ENCODE measurements around the gene POP4. TPM values are rescaled to one million over a fixed set of nuclear protein-coding genes. Genes with fewer than 3 reads are reported as not detected.
"Not testable (repeated sequence)": the region's sequence is repeated elsewhere in the genome, so short reads cannot be mapped to it uniquely, and the experiment has no call there.

POP4 gene
- total and polyA plus RNA-seq, 10 of the 15 experiments (the other 5 are each of a cell fraction or from before 2014, with no cell fraction given) = 52.1 to 231 (median 118) TPM

GRCh38 chr19:29605653-29606419 lies at the start of gene POP4 (continued):
- TF ChIP-seq E2F4 (IDR thresholded peaks at IDR 0.05; ENCODE audit: low read depth, low read length) (0 out of 2 replicates have a peak, but pooled peaks have one; percentile 32), ZNF24 (IDR thresholded peaks at IDR 0.05) (no peak), TCF3 (IDR thresholded peaks at IDR 0.05; ENCODE audit: borderline replicate concordance, insufficient read depth, low read depth, low read length) (peak; percentile 75; the same call in 1 of the 2 replicates), EP300 (IDR thresholded peaks at IDR 0.05; ENCODE audit: borderline replicate concordance in 1 of 2, control insufficient read depth in 1 of 2, low read depth in 2 of 2, low read length in 2 of 2) (no peak), WRNIP1 (IDR thresholded peaks at IDR 0.05; ENCODE audit: borderline replicate concordance, low read depth, low read length) (no peak), PML (IDR thresholded peaks at IDR 0.05; ENCODE audit: low read length) (peak; percentile 97), ZBED1 (IDR thresholded peaks at IDR 0.05; ENCODE audit: borderline replicate concordance) (0 out of 2 replicates have a peak, but pooled peaks have one; percentile 38), GABPA (IDR thresholded peaks at IDR 0.05; ENCODE audit: low read depth) (peak; percentile 82), ESRRA (IDR thresholded peaks at IDR 0.05; ENCODE audit: low read length) (no peak), PKNOX1 (IDR thresholded peaks at IDR 0.05) (peak; percentile 52), ETV6 (conservative IDR thresholded peaks at IDR 0.05 in 1 of 2, IDR thresholded peaks at IDR 0.05 in 1 of 2; ENCODE audit: borderline replicate concordance in 1 of 2, low read depth in 1 of 2) (0 out of 4 replicates have a peak, but pooled peaks of 1 of the 2 experiments have one; percentile 27)

DNA sequence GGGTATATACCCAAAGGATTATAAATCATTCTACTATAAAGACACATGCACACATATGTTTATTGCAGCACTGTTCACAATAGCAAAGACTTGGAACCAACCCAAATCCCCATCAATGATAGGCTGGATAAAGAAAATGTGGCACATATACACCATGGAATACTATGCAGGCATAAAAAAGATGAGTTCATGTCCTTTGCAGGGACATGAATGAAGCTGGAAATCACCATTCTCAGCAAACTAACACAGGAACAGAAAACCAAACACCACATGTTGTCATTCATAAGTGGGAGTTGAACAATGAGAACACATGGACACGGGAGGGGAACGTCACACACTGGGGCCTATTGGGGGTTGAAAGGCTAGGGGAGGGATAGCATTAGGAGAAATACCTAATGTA lies 47.0 kb upstream of the POP4 start:
- H3K36me3 ChIP-seq (ENCODE audit: control insufficient read depth in 2 of 2, insufficient read depth in 2 of 2, low read length in 1 of 2); H3K4me1 ChIP-seq (ENCODE audit: control insufficient read depth, insufficient read depth, low read length); DNase-seq (ENCODE audit: low read depth, low spot score); H3K9me3 ChIP-seq (replicated peaks; ENCODE audit: control insufficient read depth, insufficient read depth, low read length); BruUV-seq (replicated peaks); ATAC-seq; intact Hi-C loops (cut with micrococcal nuclease; ENCODE audit: unreplicated experiment); H3K4me2 ChIP-seq (ENCODE audit: control insufficient read depth, insufficient read depth); H4K20me1 ChIP-seq (ENCODE audit: control insufficient read depth, insufficient read depth); H3K4me3 ChIP-seq; H2AFZ ChIP-seq (ENCODE audit: control insufficient read depth, low read depth, low read length); H3K9ac ChIP-seq (ENCODE audit: control insufficient read depth, insufficient read depth, low read length); FAIRE-seq; RAD21 ChIA-PET (ENCODE audit: unreplicated experiment); H3K27me3 ChIP-seq (replicated peaks in 1 of 2; ENCODE audit: control insufficient read depth in 2 of 2, insufficient read depth in 2 of 2, low read length in 1 of 2); POLR2A ChIA-PET; H3K79me2 ChIP-seq (ENCODE audit: control insufficient read depth, insufficient read depth, low read length); H3K27ac ChIP-seq (ENCODE audit: control insufficient read depth, insufficient read depth); CTCF ChIA-PET; in situ Hi-C loops (cut with MboI); SMC1A ChIA-PET (ENCODE audit: uncharacterized antibody, unreplicated experiment): not testable (repeated sequence)
- 27% methylated on average over 2 of the region's 2 CpGs for WGBS (ENCODE audit: insufficient coverage, insufficient replicate concordance, low lambda C conversion rate, missing lambda C conversion rate)
